Muscle layer of duodenum (tissue), 2 donors: ENCODE results near the gene GPR176.
A peak's percentile ranks its signal among the peaks of the same experiment; 100 is the strongest.

Experiments used
- H3K27ac ChIP-seq: one replicate; pipeline ENCODE4 v1.7.0; 2013; ENCODE audit warnings: mild to moderate bottlenecking, low read length
- H3K27me3 ChIP-seq: one replicate; pipeline ENCODE4 v1.7.0; 2013; ENCODE audit warnings: low read depth, mild to moderate bottlenecking, control low read depth, low read length
- H3K36me3 ChIP-seq, 2 donors: one replicate each; pipeline ENCODE4 v1.7.0; 2013; ENCODE audit warnings: low read length in 2 of 2, control low read depth in 1 of 2, mild to moderate bottlenecking in 1 of 2; ENCODE audit not compliant: insufficient read depth in 2 of 2, control insufficient read depth in 1 of 2
- H3K4me1 ChIP-seq, 2 donors: one replicate each; pipeline ENCODE4 v1.7.0; 2013; ENCODE audit warnings: low read length in 2 of 2, mild to moderate bottlenecking in 2 of 2, control low read depth in 1 of 2, moderate library complexity in 1 of 2; ENCODE audit not compliant: insufficient read depth in 2 of 2, control insufficient read depth in 1 of 2
- H3K4me3 ChIP-seq, 2 donors: one replicate each; pipeline ENCODE4 v1.7.0; 2013; ENCODE audit warnings: low read length in 2 of 2, low read depth in 1 of 2, mild to moderate bottlenecking in 1 of 2
- H3K9me3 ChIP-seq, 2 donors: one replicate each; pipeline ENCODE4 v1.7.0; 2013; ENCODE audit warnings: low read length in 2 of 2, control low read depth in 1 of 2, mild to moderate bottlenecking in 1 of 2; ENCODE audit not compliant: control insufficient read depth in 1 of 2
- donor health status: healthy.

The GPR176 gene

GRCh38 chr15:39781967-39782302 lies 138.1 kb downstream of the GPR176 start:
- Histone ChIP-seq H3K27me3 (no peaks in the 10 kb centered on the region), H3K9me3 (no peaks in the 10 kb centered on the region), H3K4me3 (peak overlapping the region; percentile 83 to 88), H3K27ac (peak overlapping the region; percentile 25), H3K36me3 (no peaks in the 10 kb centered on the region), H3K4me1 (peaks cover 9 to 24% of the 10 kb centered on the region in 2 donors)

GRCh38 chr15:39781147-39781966 lies 138.7 kb downstream of the GPR176 start:
- Histone ChIP-seq H3K27ac (peak overlapping the region; percentile 25), H3K4me3 (no peak overlapping the region), H3K9me3 (no peaks in the 10 kb centered on the region), H3K4me1 (peaks cover 9 to 24% of the 10 kb centered on the region in 2 donors), H3K36me3 (no peaks in the 10 kb centered on the region), H3K27me3 (no peaks in the 10 kb centered on the region)

- Histone ChIP-seq H3K4me3 (no peak overlapping the region), H3K9me3 (no peaks in the 10 kb centered on the region), H3K36me3 (no peaks in the 10 kb centered on the region), H3K27ac (no peak overlapping the region), H3K27me3 (no peaks in the 10 kb centered on the region), H3K4me1 (peaks cover 0 to 5% of the 10 kb centered on the region in 2 donors)
These were observed 142.0 kb downstream of the GPR176 start for GRCh38 chr15:39778021-39778420.

GRCh38 chr15:39777496-39777895 lies 142.6 kb downstream of the GPR176 start:
- H3K9me3 ChIP-seq = no peaks in the 10 kb centered on the region
- H3K4me3 ChIP-seq = no peak overlapping the region
- H3K36me3 ChIP-seq = no peaks in the 10 kb centered on the region
- H3K27me3 ChIP-seq = no peaks in the 10 kb centered on the region
- H3K4me1 ChIP-seq = peaks cover 0 to 5% of the 10 kb centered on the region in 2 donors
- no peak overlapping the region for H3K27ac ChIP-seq

GRCh38 chr15:39776068-39776467 lies 144.0 kb downstream of the GPR176 start:
- no peaks in the 10 kb centered on the region for H3K36me3 ChIP-seq
- H3K27me3 ChIP-seq = no peaks in the 10 kb centered on the region
- no peak overlapping the region for H3K4me3 ChIP-seq
- H3K27ac ChIP-seq = no peak overlapping the region
- peaks cover under 1 to 6% of the 10 kb centered on the region in 2 donors for H3K4me1 ChIP-seq
- no peaks in the 10 kb centered on the region for H3K9me3 ChIP-seq

GRCh38 chr15:39774688-39775267 lies 145.3 kb downstream of the GPR176 start:
- Histone ChIP-seq H3K36me3 (no peaks in the 10 kb centered on the region), H3K4me3 (no peak overlapping the region), H3K9me3 (no peaks in the 10 kb centered on the region), H3K4me1 (peaks cover 4 to 8% of the 10 kb centered on the region in 2 donors), H3K27ac (no peak overlapping the region), H3K27me3 (no peaks in the 10 kb centered on the region)

GRCh38 chr15:39770748-39771689 lies 149.0 kb downstream of the GPR176 start:
- Histone ChIP-seq H3K4me3 (peak overlapping the region in 1 of 2 donors; percentile 18), H3K27ac (peak overlapping the region; percentile 67), H3K36me3 (no peaks in the 10 kb centered on the region), H3K9me3 (no peaks in the 10 kb centered on the region), H3K4me1 (peaks cover 4 to 8% of the 10 kb centered on the region in 2 donors), H3K27me3 (no peaks in the 10 kb centered on the region)

GRCh38 chr15:39767921-39768320 lies 152.1 kb downstream of the GPR176 start:
- Histone ChIP-seq H3K4me3 (no peak overlapping the region), H3K27me3 (no peaks in the 10 kb centered on the region), H3K27ac (no peak overlapping the region), H3K36me3 (no peaks in the 10 kb centered on the region), H3K9me3 (no peaks in the 10 kb centered on the region), H3K4me1 (peaks cover 4 to 8% of the 10 kb centered on the region in 2 donors)

GRCh38 chr15:39761006-39761405 lies 159.1 kb downstream of the GPR176 start:
- H3K4me1 ChIP-seq = no peaks in the 10 kb centered on the region
- no peak overlapping the region for H3K27ac ChIP-seq
- no peaks in the 10 kb centered on the region for H3K27me3 ChIP-seq
- no peaks in the 10 kb centered on the region for H3K36me3 ChIP-seq
- peaks cover 0 to 9% of the 10 kb centered on the region in 2 donors for H3K9me3 ChIP-seq
- no peak overlapping the region for H3K4me3 ChIP-seq

GRCh38 chr15:39756806-39757522 lies 163.1 kb downstream of the GPR176 start:
- H3K27me3 ChIP-seq = no peaks in the 10 kb centered on the region
- H3K9me3 ChIP-seq = peaks cover 0 to 2% of the 10 kb centered on the region in 2 donors
- no peaks in the 10 kb centered on the region for H3K36me3 ChIP-seq
- no peak overlapping the region for H3K27ac ChIP-seq
- no peaks in the 10 kb centered on the region for H3K4me1 ChIP-seq
- H3K4me3 ChIP-seq = no peak overlapping the region
